GM18517 (cell line): ENCODE data around the gene XBP1.
A peak's percentile ranks its signal among the peaks of the same experiment; 100 is the strongest.
"Not testable (repeated sequence)": the region's sequence is repeated elsewhere in the genome, so short reads cannot be mapped to it uniquely, and the experiment has no call there.

Experiments
- ATAC-seq: cut with Tn5 transposase; IDR thresholded peaks from one replicate; pipeline ENCODE4 v1.9.1; 2021; ENCODE audit warnings: mild to moderate bottlenecking, moderate library complexity; ENCODE audit not compliant: unreplicated experiment

The XBP1 gene

GRCh38 chr22:28819253-28820096, 19.1 kb upstream of the XBP1 start:
- peak; percentile 41 for ATAC-seq

- ATAC-seq, result no peak
Observed at GRCh38 chr22:28817919-28818859, 17.8 kb upstream of the XBP1 start.

GRCh38 chr22:28817064-28817463, 16.7 kb upstream of the XBP1 start:
- no peak for ATAC-seq

GRCh38 chr22:28815729-28816128, 15.4 kb upstream of the XBP1 start:
- no peak for ATAC-seq

- no peak for ATAC-seq
Observed at GRCh38 chr22:28815111-28815510, 14.7 kb upstream of the XBP1 start.

- ATAC-seq, result no peak
Observed at GRCh38 chr22:28813772-28814518, 13.6 kb upstream of the XBP1 start.

GRCh38 chr22:28812516-28812915, 12.1 kb upstream of the XBP1 start:
- ATAC-seq, result no peak

- ATAC-seq, result no peak
Observed at GRCh38 chr22:28810821-28811491, 10.6 kb upstream of the XBP1 start.

GRCh38 chr22:28808716-28809355, 8.5 kb upstream of the XBP1 start:
- no peak for ATAC-seq

GRCh38 chr22:28805426-28805825, 5.1 kb upstream of the XBP1 start:
- not testable (repeated sequence) for ATAC-seq

- no peak for ATAC-seq
Observed at GRCh38 chr22:28802595-28803123, 2.3 kb upstream of the XBP1 start.

GRCh38 chr22:28801845-28802594, 1.7 kb upstream of the XBP1 start:
- ATAC-seq, result no peak

GRCh38 chr22:28799606-28800307, 612 bp downstream of the XBP1 start:
- peak; percentile 9 for ATAC-seq

GRCh38 chr22:28798810-28799605, 1.4 kb downstream of the XBP1 start:
- ATAC-seq, result no peak

- no peak for ATAC-seq
Observed at GRCh38 chr22:28795932-28796856, 4.2 kb downstream of the XBP1 start.

GRCh38 chr22:28795071-28795693, 5.2 kb downstream of the XBP1 start:
- no peak for ATAC-seq
